Neural cell (in vitro differentiated cells): ENCODE measurements around the gene SLCO4A1. TPM values are rescaled to one million over a fixed set of nuclear protein-coding genes. Genes with fewer than 3 reads are reported as not detected.

Experiments used
- H2AFZ ChIP-seq: fragments of 200-600, 300-800 bp; sonication (generic), shearing (Covaris generic); 2 replicates; pipeline ENCODE4 v1.6.0; 2014; ENCODE audit warnings: low read depth, mild to moderate bottlenecking, antibody characterized with exemption, low read length, moderate library complexity
- H3F3A ChIP-seq: fragments of 200-600 bp; shearing (Covaris generic); 2 replicates; pipeline ENCODE4 v1.6.1; 2016; ENCODE audit warnings: mild to moderate bottlenecking, moderate library complexity, mixed read lengths, antibody characterized with exemption, low read length; ENCODE audit not compliant: insufficient read depth, poor library complexity, severe bottlenecking
- H3K27ac ChIP-seq: fragments of 200-600, 300-800 bp; sonication (generic), shearing (Covaris generic); 2 replicates; pipeline ENCODE4 v1.5.1; 2014; ENCODE audit warnings: mild to moderate bottlenecking, low read length, moderate library complexity
- H3K27me3 ChIP-seq: fragments of 300-800, 200-600 bp; sonication (generic), shearing (Covaris generic); 2 replicates; pipeline ENCODE4 v1.6.0; 2014; ENCODE audit warnings: mild to moderate bottlenecking, low read depth, low read length, moderate library complexity; ENCODE audit not compliant: insufficient read depth
- H3K36me3 ChIP-seq: fragments of 300-800, 200-600 bp; sonication (generic), shearing (Covaris generic); 2 replicates; pipeline ENCODE4 v1.5.1; 2014; ENCODE audit warnings: mild to moderate bottlenecking, antibody characterized with exemption, low read length, moderate library complexity; ENCODE audit not compliant: insufficient read depth
- H3K4me2 ChIP-seq: fragments of 300-800, 200-600 bp; sonication (generic), shearing (Covaris generic); 2 replicates; pipeline ENCODE4 v1.6.0; 2014; ENCODE audit warnings: mild to moderate bottlenecking, low read length
- H3K4me3 ChIP-seq: fragments of 300-800, 200-600 bp; sonication (generic), shearing (Covaris generic); 2 replicates; pipeline ENCODE4 v1.5.1; 2014; ENCODE audit warnings: mild to moderate bottlenecking, low read length, moderate library complexity
- H3K79me2 ChIP-seq: fragments of 200-600 bp; shearing (Covaris generic); replicated peaks from 2 replicates; pipeline ENCODE4 v1.6.0; 2014; ENCODE audit warnings: mild to moderate bottlenecking, low read length, moderate library complexity; ENCODE audit not compliant: insufficient read depth
- H3K9ac ChIP-seq: fragments of 300-800, 200-600 bp; sonication (generic), shearing (Covaris generic); 2 replicates; pipeline ENCODE4 v1.6.1; 2016; ENCODE audit warnings: mild to moderate bottlenecking, low read length, mixed read lengths
- H3K9me2 ChIP-seq: fragments of 200-600 bp; shearing (Covaris generic); 2 replicates; pipeline ENCODE4 v1.6.1; 2016; ENCODE audit warnings: mild to moderate bottlenecking, low read length, mixed read lengths; ENCODE audit not compliant: insufficient read depth
- H3K9me3 ChIP-seq: fragments of 200-600, 300-800 bp; sonication (generic), shearing (Covaris generic); 2 replicates; pipeline ENCODE4 v1.6.1; 2016; ENCODE audit warnings: mild to moderate bottlenecking, mixed run types, low read length, moderate library complexity, mixed read lengths
- H4K20me1 ChIP-seq: fragments of 200-600 bp; shearing (Covaris generic); 2 replicates; pipeline ENCODE4 v1.6.1; 2016; ENCODE audit warnings: mild to moderate bottlenecking, mixed run types; ENCODE audit not compliant: insufficient read depth
- CTCF ChIP-seq: fragments of 450-650 bp; IDR thresholded peaks from 2 replicates; pipeline ENCODE4 v1.5.1; 2014; ENCODE audit warnings: antibody characterized with exemption, mild to moderate bottlenecking, moderate library complexity; ENCODE audit not compliant: poor library complexity, severe bottlenecking
- EP300 ChIP-seq: fragments of 450-650 bp; conservative IDR thresholded peaks from 2 replicates; pipeline ENCODE4 v1.6.1; 2014; ENCODE audit warnings: antibody characterized with exemption, mild to moderate bottlenecking, moderate library complexity; ENCODE audit not compliant: poor library complexity, severe bottlenecking
- EZH2 ChIP-seq: fragments of 200-600, 300-800 bp; shearing (Covaris generic), sonication (generic); IDR thresholded peaks from 2 replicates; pipeline ENCODE4 v1.6.1; 2014; ENCODE audit warnings: antibody characterized with exemption, low read length, borderline replicate concordance, mild to moderate bottlenecking; ENCODE audit not compliant: insufficient read depth, poor library complexity, severe bottlenecking
- MXI1 ChIP-seq: fragments of 450-650 bp; conservative IDR thresholded peaks from 2 replicates; pipeline ENCODE4 v1.6.1; 2014; ENCODE audit warnings: antibody characterized with exemption, mild to moderate bottlenecking; ENCODE audit not compliant: poor library complexity, severe bottlenecking
- POLR2AphosphoS5 ChIP-seq: IDR thresholded peaks from 2 replicates; pipeline ENCODE4 v1.6.1; 2012
- RAD21 ChIP-seq: fragments of 450-650 bp; conservative IDR thresholded peaks from 2 replicates; pipeline ENCODE4 v1.6.1; 2014; ENCODE audit warnings: antibody characterized with exemption, mild to moderate bottlenecking, moderate library complexity
- REST ChIP-seq: IDR thresholded peaks from 2 replicates; pipeline ENCODE4 v1.6.1; 2012; ENCODE audit warnings: borderline replicate concordance
- SMC3 ChIP-seq: fragments of 450-650 bp; conservative IDR thresholded peaks from 2 replicates; pipeline ENCODE4 v1.6.1; 2014; ENCODE audit warnings: antibody characterized with exemption, mild to moderate bottlenecking, moderate library complexity; ENCODE audit not compliant: poor library complexity
- TAF1 ChIP-seq: IDR thresholded peaks from 2 replicates; pipeline ENCODE4 v1.6.1; 2012; ENCODE audit warnings: low read depth
- polyA plus RNA-seq: library from polyadenylated mRNA; depleted of rRNA; stranded (reverse); fragments of >200 nt; gene quantifications from 2 replicates; pipeline ENCODE4 v1.2.3, GENCODE V29; 2014

SLCO4A1 gene
- polyA plus RNA-seq, 1 donor from 2014 or later, result 3.5 TPM

GRCh38 chr20:62714006-62714405 lies 71.7 kb downstream of the SLCO4A1 start:
- TF ChIP-seq TAF1, result no peak
- no peak for TF ChIP-seq RAD21
- TF ChIP-seq REST, result no peak
- no peak for TF ChIP-seq POLR2AphosphoS5
- no peak for TF ChIP-seq SMC3
- no peak for TF ChIP-seq MXI1
- TF ChIP-seq CTCF, result no peak
- TF ChIP-seq EZH2, result no peak
- no peak for TF ChIP-seq EP300
- Histone ChIP-seq H3K9ac (no peak overlapping the region), H2AFZ (no peak overlapping the region), H3K4me3 (no peak overlapping the region), H3K36me3 (no peaks in the 10 kb centered on the region), H3K79me2 (no peaks in the 10 kb centered on the region), H3F3A (no peaks in the 10 kb centered on the region), H4K20me1 (no peaks in the 10 kb centered on the region), H3K9me3 (no peaks in the 10 kb centered on the region), H3K4me2 (no peak overlapping the region), H3K27ac (no peak overlapping the region), H3K9me2 (no peaks in the 10 kb centered on the region), H3K27me3 (peaks cover 22% of the 10 kb centered on the region)

- no peaks in the 10 kb centered on the region for H4K20me1 ChIP-seq
- no peaks in the 10 kb centered on the region for H3F3A ChIP-seq
- H3K4me2 ChIP-seq, result no peak overlapping the region
- no peak overlapping the region for H3K9ac ChIP-seq
- H3K4me3 ChIP-seq, result no peak overlapping the region
- H2AFZ ChIP-seq, result no peak overlapping the region
- H3K9me2 ChIP-seq, result no peaks in the 10 kb centered on the region
- no peaks in the 10 kb centered on the region for H3K9me3 ChIP-seq
- H3K27ac ChIP-seq, result no peak overlapping the region
- TF ChIP-seq EZH2, result no peak
- TF ChIP-seq EP300, result no peak
- TF ChIP-seq REST, result no peak
- TF ChIP-seq CTCF, result no peak
- TF ChIP-seq MXI1, result no peak
- TF ChIP-seq RAD21, result no peak
- TF ChIP-seq POLR2AphosphoS5, result no peak
- TF ChIP-seq TAF1, result no peak
- TF ChIP-seq SMC3, result no peak
- H3K27me3 ChIP-seq, result peaks cover 14% of the 10 kb centered on the region
- H3K79me2 ChIP-seq, result no peaks in the 10 kb centered on the region
- no peaks in the 10 kb centered on the region for H3K36me3 ChIP-seq
These were observed 72.5 kb downstream of the SLCO4A1 start for GRCh38 chr20:62714799-62715198.
